Kidney glomerular epithelial cell (primary cell): ENCODE measurements around the gene GULP1.
A peak's percentile ranks its signal among the peaks of the same experiment; 100 is the strongest.
"Not testable (repeated sequence)": the region's sequence is repeated elsewhere in the genome, so short reads cannot be mapped to it uniquely, and the experiment has no call there.

Experiments
- DNase-seq: peaks from one replicate; lab custom pipeline; 2025; lab: John Stamatoyannopoulos, UW

Gene GULP1

DNA sequence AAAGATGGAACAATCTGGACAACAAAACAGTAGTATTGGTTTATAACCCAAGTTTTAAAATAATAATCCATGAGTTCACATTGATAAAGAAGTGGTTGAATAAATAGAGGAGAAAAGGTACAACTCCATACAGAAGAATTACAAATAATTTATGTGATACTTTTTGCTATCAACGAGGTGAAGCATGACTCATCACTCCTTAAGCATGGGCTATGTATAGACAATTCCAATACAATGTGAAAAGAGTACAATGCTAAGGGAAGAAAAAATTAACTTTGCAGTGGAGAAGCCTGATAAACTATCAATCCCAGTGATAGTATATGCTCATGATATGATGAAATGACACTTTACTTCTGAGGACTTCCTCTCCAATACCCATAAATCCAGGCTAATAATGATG lies 312.9 kb downstream of the GULP1 start:
- DNase-seq, result no peak

DNA sequence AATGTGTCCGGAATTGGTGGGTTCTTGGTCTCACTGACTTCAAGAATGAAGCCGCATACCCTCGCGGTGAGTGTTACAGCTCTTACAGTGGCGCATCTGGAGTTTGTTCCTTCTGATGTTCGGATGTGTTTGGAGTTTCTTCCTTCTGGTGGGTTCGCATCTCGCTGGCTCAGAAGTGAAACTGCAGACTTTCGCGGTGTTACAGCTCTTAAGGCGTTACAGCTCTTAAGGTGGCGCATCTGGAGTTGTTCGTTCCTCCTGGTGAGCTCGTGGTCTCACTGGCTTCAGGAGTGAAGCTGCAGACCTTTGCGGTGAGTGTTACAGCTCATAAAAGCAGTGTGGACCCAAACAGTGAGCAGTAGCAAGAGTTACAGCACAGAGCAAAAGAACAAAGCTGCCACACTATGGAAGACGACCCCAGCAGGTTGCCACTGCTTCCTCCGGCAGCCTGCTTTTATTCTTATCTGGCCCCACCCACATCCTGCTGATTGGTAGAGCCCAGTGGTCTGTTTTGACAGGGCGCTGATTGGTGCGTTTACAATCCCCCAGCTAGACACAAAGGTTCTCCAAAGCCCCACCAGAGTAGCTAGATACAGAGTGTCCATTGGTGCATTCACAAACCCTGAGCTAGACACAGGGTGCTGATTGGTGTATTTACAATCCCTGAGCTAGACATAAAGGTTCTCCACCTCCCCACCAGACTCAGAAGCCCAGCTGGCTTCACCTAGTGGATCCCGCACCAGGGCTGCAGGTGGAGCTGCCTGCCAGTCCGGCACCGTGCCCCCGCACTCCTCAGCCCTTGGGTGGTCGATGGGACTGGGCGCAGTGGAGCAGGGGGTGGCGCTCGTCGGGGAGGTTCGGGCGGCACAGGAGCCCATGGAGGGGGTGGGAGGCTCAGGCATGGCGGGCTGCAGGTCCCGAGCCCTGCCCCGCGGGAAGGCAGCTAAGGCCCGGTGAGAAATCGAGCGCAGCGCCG lies 314.2 kb downstream of the GULP1 start:
- not testable (repeated sequence) for DNase-seq

DNA sequence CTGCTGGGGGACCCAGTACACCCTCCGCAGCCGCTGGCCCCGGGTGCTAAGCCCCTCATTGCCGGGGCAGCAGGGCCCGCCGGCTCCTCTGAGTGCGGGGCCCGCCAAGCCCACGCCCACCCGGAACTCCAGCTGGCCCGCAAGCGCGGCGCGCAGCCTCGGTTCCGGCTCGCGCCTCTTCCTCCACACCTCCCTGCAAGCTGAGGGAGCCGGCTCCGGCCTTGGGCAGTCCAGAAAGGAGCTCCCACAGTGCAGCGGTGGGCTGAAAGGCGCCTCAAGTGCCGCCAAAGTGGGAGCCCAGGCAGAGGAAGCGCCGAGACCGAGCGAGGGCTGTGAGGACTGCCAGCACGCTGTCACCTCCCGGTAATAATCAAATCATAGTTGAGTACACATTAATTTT lies 314.9 kb downstream of the GULP1 start:
- DNase-seq, result not testable (repeated sequence)

DNA sequence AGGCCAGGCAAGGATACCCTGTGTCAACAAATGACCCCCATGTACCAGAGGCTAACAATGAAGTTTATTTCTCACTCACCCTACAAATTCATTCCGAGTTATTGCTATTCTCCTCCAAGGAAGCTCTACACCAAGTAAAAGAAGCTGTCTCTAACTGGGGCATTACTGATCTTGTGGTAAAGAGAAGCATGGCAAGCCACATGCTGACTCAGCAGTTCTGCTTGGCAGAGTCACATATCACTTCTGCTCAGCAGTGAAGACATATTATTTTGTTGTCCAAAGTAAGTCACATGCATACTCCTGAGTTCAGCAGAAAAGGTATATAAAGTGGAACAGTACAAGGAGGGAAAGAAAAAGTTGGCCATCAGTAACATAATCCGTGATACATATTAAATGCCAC lies 315.8 kb downstream of the GULP1 start:
- DNase-seq, result peak; percentile 12

DNA sequence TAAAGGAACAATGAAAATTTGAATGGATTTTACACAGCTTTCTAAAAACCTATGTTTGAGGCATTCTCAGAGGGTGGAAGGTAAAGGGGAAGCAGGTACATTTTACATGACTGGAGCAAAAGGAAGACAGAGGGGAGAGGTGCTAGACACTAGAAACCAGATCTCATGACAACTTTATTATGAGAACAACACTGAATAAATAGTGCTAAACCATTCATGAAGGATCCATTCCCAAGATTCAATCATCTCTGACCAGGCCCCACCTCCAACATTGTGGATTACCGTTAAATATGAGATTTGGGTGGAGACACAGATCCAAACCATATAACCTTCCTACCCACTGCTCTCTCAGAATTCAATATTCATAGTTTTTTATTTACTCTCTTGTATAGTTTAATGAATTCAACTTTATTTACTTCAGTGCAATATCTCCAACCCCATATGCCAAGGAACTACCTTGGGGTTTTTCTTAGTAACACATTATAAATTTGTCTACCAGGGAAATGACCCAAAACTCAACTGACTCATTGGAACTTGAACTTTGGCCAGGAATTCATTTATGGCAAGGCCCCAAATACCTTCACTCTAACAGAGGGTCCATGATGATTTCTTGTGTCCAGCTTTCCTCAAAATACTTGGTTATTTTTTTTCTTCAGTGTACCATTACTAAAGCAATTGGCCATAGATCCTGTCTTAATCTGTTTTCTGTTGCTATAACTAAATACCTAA lies 317.8 kb downstream of the GULP1 start:
- DNase-seq, result peak; percentile 69

DNA sequence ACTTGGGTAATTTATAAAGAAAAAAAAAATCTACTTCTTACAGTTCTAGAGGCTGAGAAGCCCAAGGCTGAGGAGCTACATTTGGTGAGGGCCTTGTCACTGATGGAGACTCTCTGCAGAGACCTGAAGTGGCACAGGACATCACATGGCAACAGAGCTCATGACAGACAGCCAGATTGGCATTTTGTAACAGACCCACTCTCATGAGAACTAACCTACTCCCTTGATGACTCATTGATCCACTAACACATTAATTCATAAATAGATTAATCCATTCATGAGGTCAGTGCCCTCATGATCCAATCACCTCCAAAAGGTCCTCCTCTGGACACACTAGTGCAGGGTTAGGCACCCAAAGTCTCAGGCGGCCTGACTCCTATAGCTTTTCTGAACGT lies 318.4 kb downstream of the GULP1 start:
- no peak for DNase-seq

DNA sequence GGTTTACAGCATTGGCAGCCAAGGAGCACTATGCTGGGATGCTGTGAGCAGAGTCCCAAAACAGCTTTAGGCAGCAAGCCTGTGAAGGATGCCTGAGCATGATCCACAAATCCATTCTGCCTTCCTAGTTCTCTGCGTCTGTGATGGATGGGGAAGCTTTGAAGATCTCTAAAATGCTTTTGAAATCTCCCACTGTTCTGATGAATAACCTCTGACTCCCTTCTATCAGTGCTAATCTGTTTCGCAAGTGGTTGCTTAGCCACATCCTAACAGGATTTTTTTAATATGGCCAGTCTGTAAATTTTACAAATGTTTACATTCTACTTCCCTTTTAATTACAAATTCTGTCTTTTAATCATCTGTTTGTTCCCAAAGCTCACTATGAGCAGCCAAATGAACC lies 319.2 kb downstream of the GULP1 start:
- no peak for DNase-seq

DNA sequence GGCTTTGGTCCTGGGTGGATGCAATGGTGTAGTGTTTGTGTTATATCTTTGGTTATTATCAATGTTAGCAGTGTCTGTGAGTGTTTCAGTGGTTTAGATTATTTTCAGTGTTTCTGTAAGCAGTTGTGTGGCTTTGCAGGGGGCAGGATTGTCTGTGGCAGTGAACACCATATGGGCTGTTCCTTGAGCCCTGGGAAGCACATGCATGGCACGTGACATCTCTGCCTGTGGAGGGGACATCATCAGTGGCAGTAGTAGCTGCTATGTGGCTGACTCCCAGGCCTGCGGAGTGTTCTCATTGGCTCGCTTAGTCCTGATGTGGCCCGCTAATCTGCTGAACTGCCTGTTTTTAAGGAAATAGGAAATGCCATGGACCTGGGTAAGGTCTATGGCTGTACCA lies 327.5 kb downstream of the GULP1 start:
- no peak for DNase-seq

DNA sequence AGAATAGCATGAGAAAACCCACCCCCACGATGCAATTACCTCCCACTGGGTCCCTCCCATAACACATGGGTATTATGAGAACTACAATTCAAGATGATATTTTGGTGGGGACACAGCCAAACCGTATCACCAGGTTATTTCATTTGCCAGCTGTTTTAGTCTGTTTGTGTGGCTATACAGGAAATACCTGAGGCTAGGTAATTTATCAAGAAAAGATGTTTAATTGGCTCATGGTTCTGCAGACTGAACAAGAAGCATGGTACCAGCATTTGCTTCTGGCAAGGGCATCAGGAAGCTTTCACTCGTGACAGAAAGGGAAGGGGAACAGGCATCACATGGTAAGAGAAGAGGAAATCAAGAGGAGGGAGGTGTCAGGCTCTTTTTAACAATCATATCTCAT lies 329.2 kb downstream of the GULP1 start:
- no peak for DNase-seq

DNA sequence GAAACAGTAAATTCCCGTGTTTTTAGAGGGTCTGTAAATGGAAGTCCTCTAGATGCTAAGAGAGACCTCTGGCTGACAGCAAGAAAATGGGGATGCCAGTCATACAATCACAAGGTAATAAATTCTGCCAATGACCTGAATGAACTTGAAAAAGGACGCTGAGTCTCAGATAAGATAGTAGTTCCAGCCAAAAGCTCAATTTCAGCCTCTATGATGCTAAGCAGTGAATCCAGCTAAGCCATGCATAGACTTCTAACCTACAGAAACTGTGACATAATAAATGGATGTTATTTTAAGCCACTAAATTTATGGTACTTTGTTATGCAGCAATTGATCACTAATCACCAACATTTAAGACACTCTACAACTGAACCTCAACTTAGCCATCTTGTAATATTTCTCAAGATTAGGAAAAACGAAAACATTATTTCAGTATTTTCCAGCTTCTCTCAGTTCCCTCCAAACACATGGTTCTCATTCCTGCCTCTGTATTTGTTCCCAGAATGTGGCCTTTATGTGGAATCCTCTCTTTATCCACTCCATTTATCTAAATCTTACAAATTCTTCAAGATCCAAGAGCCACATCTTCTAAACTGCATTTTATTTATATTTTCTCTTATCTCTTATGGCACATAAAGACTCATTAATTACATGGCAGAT lies 331.1 kb downstream of the GULP1 start:
- no peak for DNase-seq

DNA sequence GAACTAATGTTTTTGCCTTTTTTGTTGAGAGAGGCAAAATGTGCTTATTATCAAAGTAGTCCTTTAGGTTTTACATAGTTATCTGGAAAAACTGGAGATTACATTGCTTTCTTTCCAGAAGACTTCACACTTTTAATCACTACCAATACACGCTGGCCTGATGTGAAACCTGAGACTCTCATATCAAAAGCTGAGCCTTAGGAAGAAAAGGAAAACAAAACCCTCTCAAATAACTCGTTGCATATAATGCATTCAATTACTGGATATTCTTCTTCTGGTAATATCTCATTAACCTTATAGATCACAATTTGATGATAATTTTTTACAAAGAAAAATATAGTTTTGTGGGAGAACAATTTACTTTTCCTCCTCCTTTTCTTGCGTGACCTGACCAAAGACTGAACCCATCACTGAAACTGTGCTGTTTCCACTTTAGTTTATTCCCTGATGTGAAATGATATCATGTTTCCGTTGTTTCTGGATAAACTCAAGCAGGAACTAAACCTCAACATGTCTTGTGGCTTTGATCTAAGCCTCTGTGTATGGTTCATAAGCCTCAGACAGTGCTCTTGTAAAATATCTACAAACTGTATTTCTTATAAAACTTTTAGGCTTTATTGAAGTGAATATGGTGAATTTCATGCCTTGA lies 332.4 kb downstream of the GULP1 start:
- no peak for DNase-seq

DNA sequence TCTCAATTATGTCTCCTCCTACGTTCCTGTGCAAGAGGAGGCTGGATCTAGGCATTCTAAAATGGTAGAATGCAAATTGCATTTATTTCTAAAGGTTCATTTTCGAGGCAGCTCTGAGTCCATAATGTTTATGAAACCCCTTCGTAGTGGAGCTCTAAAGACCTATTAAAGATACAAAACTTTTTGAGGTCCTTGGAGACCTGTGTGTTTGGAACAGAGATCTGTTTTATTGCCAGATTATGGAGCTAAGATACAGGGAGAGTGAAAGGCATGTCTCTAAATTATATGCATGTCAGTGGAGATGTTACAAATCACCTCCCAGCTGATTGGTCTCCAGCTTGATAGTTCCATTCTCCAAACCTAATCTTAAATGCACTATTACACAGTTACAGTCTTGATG lies 335.8 kb downstream of the GULP1 start:
- no peak for DNase-seq

DNA sequence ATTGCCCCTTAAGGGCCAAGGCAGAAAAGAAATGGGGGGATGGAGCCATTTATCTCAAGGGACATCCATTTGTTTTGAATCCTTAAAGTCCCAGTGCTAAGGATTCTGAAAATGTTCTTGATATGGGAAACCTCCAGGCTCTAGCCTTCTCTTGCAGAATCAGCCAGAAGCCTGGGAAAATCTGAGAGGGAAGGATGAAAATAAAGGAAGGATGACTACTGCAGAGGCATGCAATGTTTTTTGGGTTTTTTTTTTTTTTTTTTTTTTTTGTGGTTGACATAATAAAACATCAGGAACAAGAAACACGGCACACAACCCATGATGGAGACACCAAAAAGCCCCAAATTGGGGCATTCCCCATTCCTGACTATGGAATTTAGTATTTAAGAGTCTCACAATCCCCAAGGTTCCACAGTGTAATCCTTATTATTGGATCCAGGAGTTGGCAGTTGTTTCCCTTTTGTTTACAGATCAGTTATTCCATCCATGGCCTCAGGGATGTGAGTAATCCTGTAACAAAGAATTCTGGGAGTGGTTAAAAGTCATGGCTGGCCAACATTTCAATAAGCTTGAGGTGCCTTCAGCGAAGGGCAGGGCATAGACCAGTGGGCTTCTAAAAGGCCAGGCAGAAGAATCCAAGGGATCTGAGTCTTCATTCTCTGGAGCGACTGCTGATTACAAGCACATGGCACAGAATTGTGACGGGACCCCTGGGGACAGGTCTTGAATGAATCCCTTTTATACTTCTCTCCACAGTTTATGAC lies 337.5 kb downstream of the GULP1 start:
- no peak for DNase-seq

DNA sequence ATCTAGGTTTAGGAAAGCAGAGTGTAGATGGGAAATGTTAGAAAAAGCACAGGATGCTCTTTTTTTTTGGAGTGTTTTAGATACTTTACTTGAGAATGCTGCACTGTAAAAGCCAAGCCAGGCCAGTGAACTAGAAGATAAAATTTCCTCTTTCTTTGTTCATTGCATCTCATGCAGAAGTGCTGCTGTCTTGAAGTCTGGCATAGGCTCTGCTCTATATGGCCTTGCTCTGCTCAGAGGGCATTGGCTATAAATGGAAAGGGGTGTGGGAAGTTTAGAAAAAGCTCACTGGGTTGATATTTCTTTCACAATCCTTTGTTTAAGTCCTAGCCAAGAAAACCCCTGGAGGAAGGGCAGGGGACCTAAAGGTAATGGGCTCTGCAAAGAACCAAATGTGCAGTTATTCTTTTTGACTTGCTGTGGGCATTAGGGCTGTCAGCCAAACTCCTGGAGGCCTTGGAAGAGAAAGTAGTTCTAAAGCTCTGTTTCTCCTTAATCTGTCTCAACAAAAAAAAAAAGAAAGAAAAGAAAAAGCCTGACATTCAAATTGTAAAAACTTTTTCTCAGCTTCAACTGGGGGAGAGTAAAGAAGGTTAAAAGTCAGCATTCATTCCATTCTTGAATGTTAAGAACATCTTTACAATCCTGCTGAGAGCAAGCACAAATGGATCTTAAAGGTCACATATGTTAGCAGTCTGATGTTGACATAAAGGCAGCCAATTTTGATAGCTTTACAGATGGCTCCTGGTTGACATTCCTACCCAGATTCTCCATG lies 338.3 kb downstream of the GULP1 start:
- no peak for DNase-seq

DNA sequence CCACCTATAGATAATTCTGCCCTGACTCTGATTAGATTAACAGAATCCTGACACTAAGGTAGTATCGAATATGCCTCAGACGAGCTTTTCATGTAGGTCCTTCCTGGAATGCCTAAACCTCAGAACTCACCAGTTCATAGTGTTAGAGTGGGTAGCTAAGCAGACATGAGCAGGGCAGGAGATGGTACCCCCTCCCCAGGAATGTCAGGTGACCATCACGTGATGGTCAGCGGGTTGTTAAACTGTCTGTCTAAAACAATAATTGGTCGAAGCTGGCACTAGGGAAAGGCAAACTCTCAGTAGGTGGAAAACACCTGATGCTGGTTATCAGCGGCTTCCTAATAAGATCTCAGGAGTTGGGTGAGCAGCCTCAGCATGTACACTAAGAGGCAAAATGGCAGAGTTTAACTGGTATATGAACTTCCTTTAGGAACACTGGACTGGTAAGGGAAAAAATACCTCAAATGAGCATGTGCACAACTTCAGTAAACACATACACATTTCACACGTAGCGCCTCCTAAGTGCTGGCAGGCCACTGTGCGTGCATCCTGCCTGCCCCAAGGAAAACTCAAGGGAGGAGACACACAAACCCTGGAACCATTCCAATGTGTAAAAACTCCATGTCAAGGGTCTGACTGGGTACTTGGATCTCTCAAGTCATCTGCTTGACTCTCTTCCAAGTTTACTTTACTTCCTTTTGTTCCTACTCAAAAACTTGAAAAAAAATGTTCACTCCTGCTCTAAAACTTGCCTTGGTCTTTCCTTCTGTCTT lies 339.5 kb downstream of the GULP1 start:
- no peak for DNase-seq

DNA sequence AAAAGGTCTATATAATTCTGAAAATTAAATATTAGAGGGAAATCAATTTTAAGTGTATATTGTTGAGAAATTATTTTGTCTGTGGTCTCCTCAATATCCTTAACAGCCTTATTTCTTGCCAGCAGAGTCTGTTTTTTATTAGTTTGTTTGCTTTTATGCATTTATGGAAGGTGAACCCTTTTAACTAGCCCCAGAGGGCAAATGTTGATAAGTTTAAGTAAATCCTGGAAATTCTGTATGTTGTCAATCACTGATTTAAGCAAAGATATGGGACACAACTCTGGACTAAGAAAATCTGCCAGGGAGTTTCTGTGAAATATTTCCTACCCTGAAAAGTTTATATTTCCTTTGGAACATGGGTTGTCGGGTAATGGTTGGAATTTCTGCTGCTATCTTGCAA lies 343.0 kb downstream of the GULP1 start:
- no peak for DNase-seq
